ENCODE data around the gene ITGAL.
"Not testable (repeated sequence)": the region's sequence is repeated elsewhere in the genome, so short reads cannot be mapped to it uniquely, and the experiment has no call there.

GRCh38 chr16:30522702-30523463, 50.3 kb downstream of the ITGAL start:
- not testable (repeated sequence) for TF ChIP-seq CTCF, POLR2A (IDR thresholded peaks at IDR 0.05)

Data from adrenal gland (tissue), 5 donors.